IPS-18a (cell line): ENCODE results near the gene ANKRD13D.

Source experiments
- H3K27ac ChIP-seq: one replicate; pipeline ENCODE4 v1.5.1; 2013; ENCODE audit warnings: low read length
- H3K27me3 ChIP-seq: one replicate; pipeline ENCODE4 v1.6.1; 2013; ENCODE audit warnings: mild to moderate bottlenecking, low read length; ENCODE audit not compliant: control insufficient read depth, insufficient read depth
- H3K36me3 ChIP-seq: one replicate; pipeline ENCODE4 v1.6.1; 2013; ENCODE audit warnings: low read depth, low read length; ENCODE audit not compliant: control insufficient read depth
- H3K4me1 ChIP-seq: one replicate; pipeline ENCODE4 v1.6.1; 2013; ENCODE audit warnings: low read depth, low read length; ENCODE audit not compliant: control insufficient read depth
- H3K4me3 ChIP-seq: one replicate; pipeline ENCODE4 v1.5.1; 2013; ENCODE audit warnings: low read length
- H3K9ac ChIP-seq: one replicate; pipeline ENCODE4 v1.6.1; 2013; ENCODE audit warnings: mild to moderate bottlenecking, low read length, moderate library complexity
- H3K9me3 ChIP-seq: one replicate; pipeline ENCODE4 v1.6.1; 2013; ENCODE audit warnings: low read depth, low read length; ENCODE audit not compliant: control insufficient read depth

Gene ANKRD13D

GRCh38 chr11:67349928-67350465, 60.9 kb downstream of the ANKRD13D start:
- Histone ChIP-seq H3K36me3 (no peaks in the 10 kb centered on the region), H3K9ac (no peak overlapping the region), H3K4me3 (no peak overlapping the region), H3K4me1 (peaks cover 11% of the 10 kb centered on the region), H3K27ac (no peak overlapping the region), H3K27me3 (no peaks in the 10 kb centered on the region), H3K9me3 (no peaks in the 10 kb centered on the region)

- Histone ChIP-seq H3K4me3 (no peak overlapping the region), H3K27me3 (no peaks in the 10 kb centered on the region), H3K36me3 (no peaks in the 10 kb centered on the region), H3K9me3 (no peaks in the 10 kb centered on the region), H3K9ac (no peak overlapping the region), H3K4me1 (peaks cover 11% of the 10 kb centered on the region), H3K27ac (no peak overlapping the region)
Observed at GRCh38 chr11:67351275-67352005, 62.3 kb downstream of the ANKRD13D start.
